Activated CD8-positive, alpha-beta memory T cell treated with anti-CD3 and anti-CD28 coated beads, Interleukin-2, amount 10 ng/mL, durations not matched to agents 7 days and 5 days (primary cell): Measurements from ENCODE around the gene PCSK6. TPM values are rescaled to one million over a fixed set of nuclear protein-coding genes. Genes with fewer than 3 reads are reported as not detected.
A peak's percentile ranks its signal among the peaks of the same experiment; 100 is the strongest.

Experiments
- ATAC-seq: fragments of 150-1000 bp; cut with Tn5 transposase; one replicate; pipeline ENCODE4 v1.10.0; 2021; ENCODE audit warnings: moderate library complexity
- CTCF ChIA-PET: fragments of 350-600 bp; sonication (Branson Sonifier 250); formaldehyde crosslinking; loops from one replicate; lab custom pipeline; 2021; ENCODE audit warnings: antibody characterized with exemption; lab: Charles Lee
- DNase-seq: peaks from one replicate; pipeline ENCODE4 v3.0.0-alpha.2; 2020
- H3K27ac Mint-ChIP-seq: one replicate; pipeline ENCODE4 v1.8.0; 2021; ENCODE audit warnings: mild to moderate bottlenecking, mixed read lengths
- H3K27me3 Mint-ChIP-seq: one replicate; pipeline ENCODE4 v1.8.0; 2021; ENCODE audit warnings: mixed read lengths
- H3K36me3 Mint-ChIP-seq: one replicate; pipeline ENCODE4 v1.8.0; 2021; ENCODE audit warnings: mild to moderate bottlenecking, mixed read lengths
- H3K4me1 Mint-ChIP-seq: one replicate; pipeline ENCODE4 v1.8.0; 2021; ENCODE audit warnings: mixed read lengths
- H3K4me3 Mint-ChIP-seq: one replicate; pipeline ENCODE4 v1.8.0; 2021; ENCODE audit warnings: mild to moderate bottlenecking, moderate library complexity, mixed read lengths
- H3K9me3 Mint-ChIP-seq: one replicate; pipeline ENCODE4 v1.8.0; 2022; ENCODE audit warnings: low read depth, mixed read lengths
- total RNA-seq, 2 experiments: library from RNA; stranded (reverse); gene quantifications; one replicate each; pipeline ENCODE4 v1.2.3, GENCODE V29; 2021

Gene PCSK6
- total RNA-seq, 2 experiments from 2014 or later: 0.44 to 1.5 TPM

DNA sequence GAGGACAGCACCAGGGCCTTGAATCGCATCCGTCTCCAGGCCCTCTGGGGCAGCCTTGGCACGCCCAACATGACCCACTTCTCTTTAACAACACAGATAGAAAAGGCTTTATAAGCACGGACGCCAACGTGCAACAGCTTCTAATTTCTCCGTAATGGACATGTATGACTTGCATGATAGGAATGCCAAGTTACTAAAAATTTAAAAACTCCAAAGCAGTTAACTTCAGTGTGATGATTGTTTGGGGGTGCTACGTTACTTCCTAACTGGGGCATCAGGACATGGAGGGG, 163.5 kb downstream of the PCSK6 start:
- Mint-ChIP-seq H3K27me3 (peaks cover 3% of the 10 kb centered on the region), H3K36me3 (no peaks in the 10 kb centered on the region), H3K4me3 (no peak overlapping the region), H3K4me1 (peaks cover 4% of the 10 kb centered on the region), H3K9me3 (no peaks in the 10 kb centered on the region), H3K27ac (no peak overlapping the region)
- ATAC-seq (no peak), DNase-seq (no peak)
- CTCF ChIA-PET: no interaction called here

DNA sequence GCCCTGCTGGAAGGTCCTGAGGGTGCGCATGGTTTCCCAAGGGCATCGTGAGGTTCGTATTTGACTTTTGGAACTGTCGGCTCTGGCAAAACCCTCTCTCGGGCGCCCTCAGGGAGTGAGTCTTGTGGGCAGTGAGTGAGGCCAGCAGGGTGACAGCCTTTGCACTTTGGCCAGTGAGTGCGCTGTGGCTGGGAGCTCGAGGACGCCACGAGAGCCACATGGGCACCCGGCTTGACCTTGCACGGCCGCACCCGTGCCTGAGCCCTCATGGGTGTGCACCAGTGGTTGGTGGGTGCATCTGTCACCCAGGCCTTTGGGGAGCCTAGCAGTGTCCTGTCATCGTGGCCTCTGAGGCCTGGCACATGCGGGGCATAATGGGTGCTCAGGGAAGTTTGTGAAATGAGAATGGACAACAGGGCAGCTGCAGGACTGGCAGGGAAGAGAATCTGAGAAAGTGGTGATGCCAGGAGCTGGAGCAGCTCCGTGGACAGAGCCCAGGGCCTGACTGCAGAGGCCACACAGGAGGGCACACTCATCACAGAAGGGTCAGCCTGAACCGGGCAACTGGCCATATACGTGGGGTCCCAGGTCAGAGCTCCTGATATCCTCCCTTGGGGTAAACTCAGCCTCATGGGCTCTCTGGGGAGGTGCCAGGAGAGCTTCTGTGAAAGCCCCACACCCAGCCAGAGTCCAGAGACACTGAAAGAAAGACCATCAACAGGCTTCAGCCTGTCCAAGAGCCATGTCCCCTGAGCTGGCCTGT, 164.1 kb downstream of the PCSK6 start:
- peaks cover 4% of the 10 kb centered on the region for H3K27me3 Mint-ChIP-seq
- no peaks in the 10 kb centered on the region for H3K9me3 Mint-ChIP-seq
- no peak overlapping the region for H3K4me3 Mint-ChIP-seq
- H3K27ac Mint-ChIP-seq: no peak overlapping the region
- CTCF ChIA-PET: no interaction called here
- ATAC-seq (no peak), DNase-seq (no peak)
- H3K36me3 Mint-ChIP-seq: no peaks in the 10 kb centered on the region
- H3K4me1 Mint-ChIP-seq: peaks cover 9% of the 10 kb centered on the region

DNA sequence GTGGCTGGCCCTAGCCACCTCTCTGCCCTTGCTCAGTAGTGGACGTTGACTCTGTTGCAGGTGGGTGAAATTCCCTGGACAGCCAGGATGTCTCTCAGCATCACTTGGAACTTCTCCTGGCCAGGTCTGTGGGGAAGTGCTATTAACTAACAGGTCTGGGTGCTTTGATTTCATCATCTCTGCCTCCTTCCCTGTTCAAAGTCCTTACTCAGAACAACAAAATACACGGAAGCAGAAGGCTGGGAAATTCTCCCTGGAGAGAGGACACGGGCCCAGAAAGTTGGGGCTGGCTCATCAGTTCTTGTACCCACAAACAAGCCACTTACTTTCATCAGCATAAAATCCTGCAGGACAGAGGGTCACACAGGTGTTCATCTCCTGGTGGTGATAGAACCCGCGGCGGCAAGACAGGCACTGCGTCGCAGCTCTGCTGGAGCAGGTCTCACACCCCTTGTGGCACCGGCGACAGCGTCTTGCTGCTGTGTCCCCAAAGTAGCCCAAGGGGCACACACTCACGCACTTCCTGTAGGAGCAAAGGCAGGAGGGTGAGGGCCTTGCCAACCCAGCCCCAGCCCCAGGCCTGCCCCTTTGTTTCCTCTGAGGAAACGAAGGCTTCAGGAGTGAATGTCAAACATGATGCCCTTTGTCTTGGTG, 164.9 kb downstream of the PCSK6 start:
- no peak for DNase-seq
- H3K27me3 Mint-ChIP-seq: peaks cover 4% of the 10 kb centered on the region
- no peaks in the 10 kb centered on the region for H3K9me3 Mint-ChIP-seq
- no peaks in the 10 kb centered on the region for H3K36me3 Mint-ChIP-seq
- H3K4me3 Mint-ChIP-seq: no peak overlapping the region
- CTCF ChIA-PET: no interaction called here
- no peak overlapping the region for H3K27ac Mint-ChIP-seq
- no peak for ATAC-seq
- H3K4me1 Mint-ChIP-seq: peaks cover 14% of the 10 kb centered on the region

DNA sequence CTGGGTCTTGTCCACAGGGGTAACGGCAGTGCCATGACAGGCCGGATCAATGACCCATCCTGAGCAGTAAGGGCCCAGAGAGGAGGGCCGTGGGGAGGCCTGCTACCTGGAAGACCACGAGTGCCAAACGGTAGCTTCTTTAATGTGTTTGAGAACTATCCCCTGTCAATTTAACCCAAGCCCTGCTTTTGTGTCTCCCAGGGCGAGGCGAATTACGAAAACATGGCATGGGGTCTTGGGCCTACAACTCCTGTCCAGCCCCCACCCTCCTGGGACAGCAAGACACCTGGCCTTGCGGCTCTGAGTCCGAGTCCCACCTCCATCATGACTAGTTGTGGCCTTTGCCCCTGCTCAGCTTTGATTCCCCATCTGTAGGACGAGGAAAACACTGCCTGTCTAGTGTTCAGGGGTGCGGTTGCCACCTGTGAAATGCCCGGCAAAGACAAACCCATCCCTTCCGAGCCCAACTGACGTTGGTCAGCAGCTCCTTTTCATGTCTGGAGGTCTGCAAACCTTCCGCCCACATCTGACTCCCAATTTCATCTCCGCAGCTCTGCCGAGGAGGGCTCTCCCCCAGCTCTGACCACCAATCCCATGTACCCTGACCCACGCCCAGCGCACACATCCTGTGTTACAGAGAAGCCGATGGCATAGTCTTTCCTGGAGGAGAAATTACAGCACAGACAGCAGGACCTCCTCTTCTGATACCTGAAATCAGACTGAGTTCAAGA, 165.5 kb downstream of the PCSK6 start:
- Mint-ChIP-seq H3K27me3 (peaks cover 5% of the 10 kb centered on the region), H3K36me3 (no peaks in the 10 kb centered on the region), H3K4me1 (peaks cover 16% of the 10 kb centered on the region), H3K4me3 (no peak overlapping the region), H3K27ac (no peak overlapping the region), H3K9me3 (no peaks in the 10 kb centered on the region)
- DNase-seq: no peak
- ATAC-seq: no peak
- CTCF ChIA-PET: no interaction called here

DNA sequence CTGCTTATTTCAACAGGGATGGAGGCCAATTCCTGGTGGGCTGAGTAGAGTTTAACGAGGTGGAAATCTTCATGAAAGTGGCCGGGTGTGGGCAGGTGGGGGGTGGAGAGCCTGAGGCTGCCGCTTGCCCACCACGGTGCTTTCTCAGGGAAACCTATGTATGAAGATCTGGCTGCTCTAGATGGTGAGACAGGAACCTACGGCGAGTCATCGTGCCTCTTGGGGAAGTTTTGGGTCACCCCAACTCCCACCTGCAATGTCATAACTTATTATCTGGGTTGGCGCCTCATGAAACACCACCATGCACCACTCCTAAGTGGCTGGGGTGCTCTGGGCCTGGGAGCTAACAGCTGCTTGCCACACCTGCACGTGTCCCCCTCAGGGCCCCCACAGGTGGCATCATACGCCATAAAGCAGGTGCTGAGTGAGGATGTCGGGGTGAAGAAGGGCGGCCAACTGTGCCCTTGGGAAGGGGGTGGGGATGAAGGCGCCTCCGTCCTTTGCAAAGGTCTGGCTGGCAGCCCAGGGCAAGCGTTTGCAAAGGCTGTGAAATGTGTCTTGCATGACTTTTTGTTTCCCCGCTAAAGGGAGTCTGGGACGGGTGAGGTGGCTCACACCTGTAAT, 166.5 kb downstream of the PCSK6 start:
- CTCF ChIA-PET: interaction anchor here (0.6 kb wide), 1 partner anchor 39 kb away, joined by 3 read pairs; no protein-coding TSS in a partner anchor
- Mint-ChIP-seq H3K27ac (no peak overlapping the region), H3K36me3 (no peaks in the 10 kb centered on the region), H3K9me3 (no peaks in the 10 kb centered on the region), H3K27me3 (peaks cover 8% of the 10 kb centered on the region), H3K4me3 (no peak overlapping the region), H3K4me1 (peaks cover 16% of the 10 kb centered on the region)
- ATAC-seq: no peak
- DNase-seq: peak; percentile 15

DNA sequence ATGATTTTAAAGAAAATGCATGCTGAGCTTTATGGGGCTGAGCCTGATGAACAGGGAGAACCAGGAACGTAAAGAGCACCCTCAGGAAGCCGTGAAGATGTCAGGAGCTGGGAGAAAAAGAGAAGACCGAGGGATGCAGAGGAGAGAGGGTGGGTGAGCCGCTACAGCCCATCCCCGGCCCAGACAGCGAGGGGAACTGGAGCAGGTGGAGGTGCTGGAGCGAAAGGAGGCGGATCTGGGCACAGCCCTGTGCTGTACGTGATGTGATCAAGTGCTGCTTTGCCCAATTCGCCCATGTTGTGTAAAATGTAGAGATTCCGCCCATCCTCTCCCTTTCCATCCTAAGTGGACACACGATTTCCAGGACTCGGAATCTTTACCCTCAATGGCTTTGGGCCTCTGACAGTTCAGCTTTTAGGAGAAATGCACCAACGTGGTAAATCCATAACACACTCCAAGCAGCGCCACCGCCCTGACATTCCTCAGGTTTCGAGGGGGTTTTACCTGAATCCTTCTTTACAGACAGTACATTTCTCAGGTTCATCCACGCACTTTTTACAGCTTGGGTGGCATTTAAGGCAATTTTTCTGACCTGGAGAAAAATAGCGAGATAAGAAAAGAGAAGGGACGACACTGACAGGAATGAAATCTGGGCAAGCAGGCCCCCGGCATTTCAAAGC, 167.4 kb downstream of the PCSK6 start:
- peaks cover 8% of the 10 kb centered on the region for H3K27me3 Mint-ChIP-seq
- peaks cover 16% of the 10 kb centered on the region for H3K4me1 Mint-ChIP-seq
- no peak for ATAC-seq
- CTCF ChIA-PET: interaction anchor here (4.5 kb wide), 1 partner anchor 22 kb away, joined by 40 read pairs; no protein-coding TSS in a partner anchor
- no peaks in the 10 kb centered on the region for H3K36me3 Mint-ChIP-seq
- no peak overlapping the region for H3K4me3 Mint-ChIP-seq
- no peak for DNase-seq
- H3K27ac Mint-ChIP-seq: no peak overlapping the region
- H3K9me3 Mint-ChIP-seq: no peaks in the 10 kb centered on the region

DNA sequence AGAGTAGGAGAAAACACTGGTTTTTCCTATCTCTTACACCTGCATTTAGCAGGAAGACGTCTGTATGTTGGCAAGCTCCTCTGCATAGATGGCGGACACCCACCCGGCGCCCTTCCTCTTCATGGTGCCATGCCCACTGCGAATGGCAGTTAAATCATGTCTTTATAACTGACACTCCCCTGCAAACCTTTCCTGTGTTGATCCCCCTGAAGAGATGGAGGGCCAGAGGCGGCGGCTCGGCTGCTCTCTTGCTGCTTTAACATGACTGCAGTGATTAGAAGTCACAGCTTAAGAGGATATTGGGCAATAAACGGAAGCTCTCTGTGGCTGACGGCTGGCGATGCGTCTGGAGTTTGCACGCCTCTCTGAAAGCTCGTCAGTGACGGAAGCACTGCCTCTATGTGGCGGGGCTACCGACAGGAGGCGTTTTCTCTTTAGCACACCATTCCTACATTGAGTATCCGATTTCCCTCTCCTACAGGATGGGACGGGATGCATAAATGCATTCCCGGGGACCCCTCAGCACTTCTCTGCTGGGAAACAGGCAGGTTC, 168.9 kb downstream of the PCSK6 start:
- peak overlapping the region; percentile 75 for H3K4me3 Mint-ChIP-seq
- H3K9me3 Mint-ChIP-seq: no peaks in the 10 kb centered on the region
- peak; percentile 99 for ATAC-seq
- no peaks in the 10 kb centered on the region for H3K36me3 Mint-ChIP-seq
- peaks cover 9% of the 10 kb centered on the region for H3K27me3 Mint-ChIP-seq
- peak; percentile 90 for DNase-seq
- peak overlapping the region; percentile 89 for H3K27ac Mint-ChIP-seq
- CTCF ChIA-PET: interaction anchor here (0.6 to 4.5 kb wide), 23 partner anchors 9 to 399 kb away, joined by 3 to 40 read pairs (median 4); partner anchors contain the start of genes CHSY1 and SNRPA1
- peaks cover 16% of the 10 kb centered on the region for H3K4me1 Mint-ChIP-seq

DNA sequence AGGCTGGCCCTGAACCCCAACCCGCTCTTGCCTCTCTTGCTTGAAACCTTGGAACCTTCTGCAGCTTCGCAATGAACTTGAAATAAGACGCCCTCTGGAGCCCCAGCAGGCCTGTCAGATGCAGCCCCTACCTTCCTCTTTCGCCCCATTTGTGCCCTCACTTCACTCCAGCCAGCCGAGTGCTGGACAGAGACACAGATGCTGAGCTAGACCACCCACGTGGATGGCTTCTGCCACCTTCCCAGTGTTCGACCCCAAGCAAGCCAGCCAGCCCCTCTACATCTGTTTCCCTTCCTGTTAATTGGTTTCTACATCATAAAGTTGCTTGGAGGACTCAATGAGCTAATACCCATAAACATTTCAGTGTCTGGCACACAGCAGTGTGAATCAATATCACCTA, 170.7 kb downstream of the PCSK6 start:
- Mint-ChIP-seq H3K27ac (no peak overlapping the region), H3K4me1 (peaks cover 16% of the 10 kb centered on the region), H3K36me3 (no peaks in the 10 kb centered on the region), H3K4me3 (no peak overlapping the region), H3K27me3 (peaks cover 10% of the 10 kb centered on the region), H3K9me3 (no peaks in the 10 kb centered on the region)
- DNase-seq (no peak), ATAC-seq (no peak)
- CTCF ChIA-PET: interaction anchor here (0.9 to 4.5 kb wide), 4 partner anchors 19 to 334 kb away, joined by 5 to 40 read pairs (median 10); no protein-coding TSS in a partner anchor

DNA sequence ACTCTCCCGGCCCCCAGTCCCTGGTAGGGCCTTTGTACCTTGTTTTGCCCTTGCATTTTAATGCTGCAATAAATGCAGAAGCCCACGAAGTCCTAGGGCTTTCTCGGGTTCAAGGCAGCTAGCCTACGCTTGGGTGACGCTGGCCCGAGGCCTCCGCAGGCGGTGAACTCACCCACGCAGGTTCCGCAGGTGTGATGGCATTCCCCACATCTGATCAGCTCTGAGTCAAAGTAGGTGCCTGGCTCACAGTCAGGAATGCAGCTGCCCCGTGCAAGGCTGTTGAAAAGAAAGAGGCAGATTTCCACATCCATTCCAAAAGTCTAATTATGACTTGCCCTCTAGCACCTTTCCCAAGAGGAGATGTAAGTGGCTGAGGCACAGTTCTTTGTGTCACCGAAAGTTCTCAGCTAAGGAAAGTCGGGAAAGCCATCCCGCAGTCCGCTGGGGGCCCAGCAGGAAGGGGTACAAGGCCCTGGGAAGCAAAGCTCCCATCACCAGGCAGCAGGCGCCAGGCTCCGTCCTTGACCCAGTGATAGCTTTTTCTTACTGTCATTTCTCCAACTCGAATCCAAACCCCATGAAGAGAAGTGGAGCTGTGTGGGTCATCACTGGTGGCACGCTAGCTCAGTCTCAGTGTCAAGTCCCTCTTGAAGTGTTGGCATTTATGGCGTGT, 171.2 kb downstream of the PCSK6 start:
- peaks cover 16% of the 10 kb centered on the region for H3K4me1 Mint-ChIP-seq
- CTCF ChIA-PET: interaction anchor here (0.9 to 4.5 kb wide), 4 partner anchors 19 to 43 kb away, joined by 4 to 40 read pairs (median 9); no protein-coding TSS in a partner anchor
- no peak for ATAC-seq
- DNase-seq: no peak
- no peaks in the 10 kb centered on the region for H3K9me3 Mint-ChIP-seq
- H3K27ac Mint-ChIP-seq: no peak overlapping the region
- no peaks in the 10 kb centered on the region for H3K36me3 Mint-ChIP-seq
- H3K27me3 Mint-ChIP-seq: peaks cover 10% of the 10 kb centered on the region
- H3K4me3 Mint-ChIP-seq: no peak overlapping the region

DNA sequence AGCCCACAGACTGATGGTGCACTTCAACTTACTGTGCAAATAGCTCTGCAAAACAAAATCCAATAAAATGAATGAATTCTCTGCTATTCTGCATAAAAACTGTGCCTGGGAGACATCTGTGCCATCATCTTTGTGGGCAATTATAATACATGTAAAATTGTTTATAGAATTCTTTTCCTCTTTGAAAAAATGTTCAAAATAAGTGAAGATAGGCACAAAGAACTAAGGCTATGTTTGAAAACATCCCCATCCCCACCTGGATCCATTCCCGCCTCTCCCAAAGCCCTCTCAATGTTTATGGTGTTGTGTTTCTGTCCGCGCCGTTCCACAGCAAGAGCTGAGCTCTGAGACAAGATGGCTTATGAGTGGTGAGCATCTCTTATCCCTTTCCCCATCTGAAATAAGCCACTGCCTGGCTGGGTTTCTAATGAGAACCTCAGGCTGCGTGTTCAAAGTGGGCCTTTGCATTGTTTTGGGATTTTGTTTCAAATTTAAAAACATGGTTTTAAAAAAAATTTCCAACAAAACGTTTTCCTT, 172.1 kb downstream of the PCSK6 start:
- Mint-ChIP-seq H3K9me3 (no peaks in the 10 kb centered on the region), H3K27ac (no peak overlapping the region), H3K4me3 (no peak overlapping the region), H3K4me1 (peaks cover 16% of the 10 kb centered on the region), H3K36me3 (no peaks in the 10 kb centered on the region), H3K27me3 (peaks cover 10% of the 10 kb centered on the region)
- ATAC-seq (no peak), DNase-seq (no peak)
- CTCF ChIA-PET: interaction anchor here (1.7 kb wide), 1 partner anchor 29 kb away, joined by 4 read pairs; no protein-coding TSS in a partner anchor

DNA sequence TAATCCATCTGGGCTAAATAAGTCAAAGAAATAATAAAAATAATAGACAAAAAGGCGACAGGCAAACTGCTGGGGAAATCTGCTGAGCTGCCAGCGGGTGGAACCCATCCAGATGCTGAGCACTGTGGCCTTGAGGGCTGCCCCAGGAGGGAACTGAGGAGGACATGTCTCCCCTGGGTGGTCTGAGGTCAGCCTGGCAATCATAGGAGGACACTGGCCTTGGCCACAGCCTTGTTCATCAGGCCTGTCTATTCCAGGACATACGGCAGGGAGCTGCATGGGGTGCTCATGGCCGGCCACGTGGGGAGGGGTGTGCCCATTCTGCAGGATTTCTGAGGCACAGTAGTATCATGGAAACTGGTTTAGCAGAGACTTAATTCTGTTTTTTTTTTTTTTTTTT, 173.0 kb downstream of the PCSK6 start:
- no peaks in the 10 kb centered on the region for H3K9me3 Mint-ChIP-seq
- peaks cover 16% of the 10 kb centered on the region for H3K4me1 Mint-ChIP-seq
- DNase-seq (no peak), ATAC-seq (no peak)
- no peak overlapping the region for H3K27ac Mint-ChIP-seq
- no peaks in the 10 kb centered on the region for H3K36me3 Mint-ChIP-seq
- peaks cover 10% of the 10 kb centered on the region for H3K27me3 Mint-ChIP-seq
- CTCF ChIA-PET: interaction anchor here (0.7 kb wide), 1 partner anchor 16 kb away, joined by 3 read pairs; no protein-coding TSS in a partner anchor
- no peak overlapping the region for H3K4me3 Mint-ChIP-seq

DNA sequence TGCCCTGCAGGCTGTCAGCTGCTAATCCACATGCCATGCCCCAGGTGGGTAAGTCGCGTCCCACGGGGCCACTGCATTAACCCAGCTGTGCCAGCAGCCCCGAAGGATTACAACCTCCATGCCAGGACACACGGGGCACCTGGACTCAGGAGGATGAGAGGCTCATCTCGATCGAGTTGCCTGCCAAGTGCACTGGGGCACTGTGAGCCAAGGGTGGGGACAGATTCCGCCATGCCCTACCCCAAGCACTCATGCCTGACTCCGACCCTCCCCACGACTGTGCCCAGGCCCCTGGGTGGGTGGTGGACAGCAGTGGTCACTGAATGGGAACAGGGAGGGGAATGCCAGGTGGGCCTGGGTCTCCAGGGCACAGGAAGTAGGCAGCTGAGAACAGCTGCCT, 173.8 kb downstream of the PCSK6 start:
- H3K27ac Mint-ChIP-seq: no peak overlapping the region
- no peak for DNase-seq
- H3K4me1 Mint-ChIP-seq: peaks cover 10% of the 10 kb centered on the region
- ATAC-seq: no peak
- CTCF ChIA-PET: interaction anchor here (0.7 kb wide), 1 partner anchor 15 kb away, joined by 3 read pairs; no protein-coding TSS in a partner anchor
- H3K27me3 Mint-ChIP-seq: peaks cover 6% of the 10 kb centered on the region
- H3K36me3 Mint-ChIP-seq: no peaks in the 10 kb centered on the region
- H3K9me3 Mint-ChIP-seq: no peaks in the 10 kb centered on the region
- H3K4me3 Mint-ChIP-seq: no peak overlapping the region
